Measurements from ENCODE around the gene CARD16.

Gene CARD16

DNA sequence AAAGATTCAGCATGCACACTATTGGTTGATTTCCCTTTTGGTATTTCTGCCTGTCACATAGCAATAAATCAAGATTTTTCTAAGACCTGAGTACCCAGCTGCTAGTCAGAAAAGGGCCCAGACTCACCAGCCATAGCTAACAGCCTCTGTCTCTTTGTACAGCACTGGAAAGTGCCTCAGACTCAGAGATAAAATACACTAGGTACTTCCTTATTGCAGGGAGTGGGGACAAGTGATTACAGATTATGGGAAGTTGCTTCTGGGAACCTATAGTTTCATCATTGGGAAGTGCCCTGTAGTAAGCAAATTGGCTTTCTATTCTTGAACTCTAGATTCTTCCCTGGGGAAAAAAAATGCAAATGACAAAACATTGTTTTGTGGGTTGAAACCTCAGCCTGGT is 22.1 kb downstream of the CARD16 start, which contains the start of gene CASP5:
CASP5 (minus strand) TSS at position 166 of the 400 bp plus-strand sequence; CDS start at position 134, 32 bp downstream.
- H3K27ac ChIP-seq = no peak within 1 kb of the TSS
- TF ChIP-seq, protein P1, sequence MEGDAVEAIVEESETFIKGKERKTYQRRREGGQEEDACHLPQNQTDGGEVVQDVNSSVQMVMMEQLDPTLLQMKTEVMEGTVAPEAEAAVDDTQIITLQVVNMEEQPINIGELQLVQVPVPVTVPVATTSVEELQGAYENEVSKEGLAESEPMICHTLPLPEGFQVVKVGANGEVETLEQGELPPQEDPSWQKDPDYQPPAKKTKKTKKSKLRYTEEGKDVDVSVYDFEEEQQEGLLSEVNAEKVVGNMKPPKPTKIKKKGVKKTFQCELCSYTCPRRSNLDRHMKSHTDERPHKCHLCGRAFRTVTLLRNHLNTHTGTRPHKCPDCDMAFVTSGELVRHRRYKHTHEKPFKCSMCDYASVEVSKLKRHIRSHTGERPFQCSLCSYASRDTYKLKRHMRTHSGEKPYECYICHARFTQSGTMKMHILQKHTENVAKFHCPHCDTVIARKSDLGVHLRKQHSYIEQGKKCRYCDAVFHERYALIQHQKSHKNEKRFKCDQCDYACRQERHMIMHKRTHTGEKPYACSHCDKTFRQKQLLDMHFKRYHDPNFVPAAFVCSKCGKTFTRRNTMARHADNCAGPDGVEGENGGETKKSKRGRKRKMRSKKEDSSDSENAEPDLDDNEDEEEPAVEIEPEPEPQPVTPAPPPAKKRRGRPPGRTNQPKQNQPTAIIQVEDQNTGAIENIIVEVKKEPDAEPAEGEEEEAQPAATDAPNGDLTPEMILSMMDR (conservative IDR thresholded peaks at IDR 0.05) = no peak

DNA sequence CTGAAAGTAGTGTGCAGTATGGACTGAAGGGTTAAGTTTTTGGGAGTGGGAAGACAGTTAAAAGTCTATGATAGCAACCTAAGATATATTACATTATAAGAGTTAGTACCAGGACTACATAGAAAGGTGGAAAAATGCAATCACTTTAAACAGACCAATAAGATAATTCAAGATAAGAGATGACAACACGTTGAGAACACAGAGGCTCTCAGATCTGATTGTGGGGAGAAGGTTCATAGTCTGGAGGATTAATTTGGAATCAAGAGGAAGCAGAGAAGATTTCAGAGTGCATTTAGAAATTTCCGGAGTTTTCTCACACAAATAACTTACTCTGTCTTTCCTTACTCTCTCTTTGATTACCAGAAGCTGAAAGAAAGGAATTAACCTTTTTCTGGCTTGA is 22.6 kb downstream of the CARD16 start:
- TF ChIP-seq, protein P1 (conservative IDR thresholded peaks at IDR 0.05) = no peak
- H3K27ac ChIP-seq = no peak overlapping the region

DNA sequence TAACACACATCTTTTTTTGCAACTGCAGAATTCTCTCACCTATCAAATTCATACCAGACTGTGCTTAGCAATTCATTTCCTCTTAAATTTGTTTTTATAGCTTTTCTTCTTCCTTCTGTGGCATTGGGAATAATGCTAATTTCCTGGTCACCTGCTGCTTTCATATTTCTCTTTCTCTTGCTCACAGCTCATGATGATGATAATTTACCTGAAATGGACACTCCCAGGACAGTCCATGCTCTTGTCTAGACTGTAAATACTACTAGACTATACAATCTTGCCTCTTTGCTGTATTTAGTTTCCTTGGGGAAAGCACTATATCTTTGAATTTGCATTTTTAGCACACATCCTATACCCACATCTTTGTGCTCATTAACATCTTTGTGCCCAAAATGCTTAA is 37.7 kb downstream of the CARD16 start:
- TF ChIP-seq, protein P1 (conservative IDR thresholded peaks at IDR 0.05) = no peak
- H3K27ac ChIP-seq = no peak overlapping the region

DNA sequence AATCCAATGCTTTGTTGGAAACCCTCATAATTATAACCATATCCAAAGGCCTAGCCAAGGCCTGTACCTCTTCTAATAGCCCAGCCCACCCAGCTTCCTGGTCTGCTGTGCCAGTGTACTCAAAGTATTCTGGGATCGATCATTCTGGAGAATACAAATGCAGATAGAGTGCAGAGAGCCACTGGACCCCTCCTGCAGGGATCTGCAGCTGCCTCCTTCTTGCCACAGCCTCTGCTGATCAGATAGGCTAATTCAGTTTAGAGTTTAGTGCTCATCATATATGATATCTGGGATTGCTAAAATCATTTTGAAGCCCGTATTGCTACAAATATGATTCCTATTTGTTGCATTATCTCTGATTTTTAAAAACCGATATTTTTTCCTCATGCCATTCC is 39.7 kb downstream of the CARD16 start:
- H3K27ac ChIP-seq = no peak overlapping the region
- TF ChIP-seq, protein P1 (conservative IDR thresholded peaks at IDR 0.05) = no peak

DNA sequence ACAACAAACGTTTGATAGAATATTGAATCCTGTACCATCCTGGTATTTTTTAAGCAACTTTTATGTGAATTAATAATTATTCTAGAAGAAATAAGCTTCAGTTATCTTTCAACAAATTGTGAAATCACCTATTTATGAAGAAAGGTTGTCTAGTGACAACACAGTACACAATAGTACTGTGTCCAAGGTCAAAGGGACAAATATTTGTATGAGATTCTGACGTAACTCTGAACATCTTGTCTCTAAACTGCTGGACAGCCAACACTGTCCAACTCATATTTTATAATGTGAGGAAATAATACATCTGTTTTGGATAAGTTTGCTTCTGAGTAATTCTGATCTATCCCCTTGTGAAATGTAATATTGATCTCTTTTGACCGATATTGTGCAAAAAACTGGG is 41.1 kb downstream of the CARD16 start:
- TF ChIP-seq, protein P1 (conservative IDR thresholded peaks at IDR 0.05) = no peak
- H3K27ac ChIP-seq = no peak overlapping the region

DNA sequence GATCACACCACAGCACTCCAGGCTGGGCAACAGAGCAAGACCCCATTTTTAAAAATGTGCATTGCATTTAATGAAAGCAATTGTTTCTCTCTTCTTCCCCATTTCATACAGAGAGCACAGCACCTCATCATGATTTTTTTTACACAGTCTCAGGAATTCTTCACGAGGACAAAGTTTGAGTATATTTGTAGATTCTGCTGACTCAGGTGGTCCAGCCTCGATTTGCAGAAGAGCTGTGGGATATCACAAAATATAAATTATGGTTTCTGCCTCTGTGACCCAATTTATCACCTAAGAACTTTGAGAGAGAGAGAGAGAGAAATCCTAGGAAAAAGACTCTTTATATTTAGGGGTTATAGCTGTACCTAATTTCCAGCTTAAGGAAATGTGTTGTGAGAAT is 42.0 kb downstream of the CARD16 start:
- H3K27ac ChIP-seq = no peak overlapping the region
- TF ChIP-seq, protein P1 (conservative IDR thresholded peaks at IDR 0.05) = no peak

DNA sequence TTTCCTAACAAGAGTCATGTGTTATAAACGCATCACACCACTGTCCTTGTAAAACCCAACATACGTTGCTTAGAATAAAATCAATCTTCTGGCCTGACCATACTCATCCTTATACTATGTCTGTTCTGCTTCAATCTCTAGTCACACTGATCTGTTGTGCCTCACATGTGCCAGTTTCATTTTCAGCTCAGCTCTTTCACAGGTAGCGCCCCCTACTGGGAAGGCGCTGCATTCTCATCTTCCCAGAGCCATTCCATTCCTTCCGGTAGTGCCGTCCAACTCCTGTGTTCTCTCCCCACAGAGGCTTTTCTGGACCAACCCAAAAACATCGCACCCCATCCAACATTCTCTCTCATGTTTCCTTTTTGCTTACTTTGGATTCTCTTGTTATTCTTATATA is 44.3 kb downstream of the CARD16 start:
- TF ChIP-seq, protein P1 (conservative IDR thresholded peaks at IDR 0.05) = peak; percentile 37
- H3K27ac ChIP-seq = no peak overlapping the region

All from VCaP (cell line).